ENCODE results near the gene ENDOU.

The ENDOU gene

GRCh38 chr12:47755655-47756562 is 30.6 kb upstream of the ENDOU start:
- no peak for TF ChIP-seq CTCF (IDR thresholded peaks at IDR 0.05; ENCODE audit: insufficient read depth, low read depth, low read length, missing control alignments)
- DNase-seq (ENCODE audit: low read depth) = peak; percentile 86
- H3K4me3 ChIP-seq (ENCODE audit: low read depth, low read length) = peak overlapping the region; percentile 58

- DNase-seq (ENCODE audit: low read depth) = peak; percentile 66
- H3K4me3 ChIP-seq (ENCODE audit: low read depth, low read length) = peak overlapping the region; percentile 58
- TF ChIP-seq CTCF (IDR thresholded peaks at IDR 0.05; ENCODE audit: insufficient read depth, low read depth, low read length, missing control alignments) = no peak
Measured at GRCh38 chr12:47754881-47755280, 29.6 kb upstream of the ENDOU start.

- no peak for TF ChIP-seq CTCF (IDR thresholded peaks at IDR 0.05; ENCODE audit: insufficient read depth, low read depth, low read length, missing control alignments)
- DNase-seq (ENCODE audit: low read depth) = no peak
- no peak overlapping the region for H3K4me3 ChIP-seq (ENCODE audit: low read depth, low read length)
Measured at GRCh38 chr12:47754126-47754525, 28.8 kb upstream of the ENDOU start.

- DNase-seq (ENCODE audit: low read depth) = peak; percentile 37
- no peak for TF ChIP-seq CTCF (IDR thresholded peaks at IDR 0.05; ENCODE audit: insufficient read depth, low read depth, low read length, missing control alignments)
- no peak overlapping the region for H3K4me3 ChIP-seq (ENCODE audit: low read depth, low read length)
Measured at GRCh38 chr12:47753021-47754001, 28.0 kb upstream of the ENDOU start.

GRCh38 chr12:47752552-47752951 is 27.3 kb upstream of the ENDOU start:
- no peak for DNase-seq (ENCODE audit: low read depth)
- no peak for TF ChIP-seq CTCF (IDR thresholded peaks at IDR 0.05; ENCODE audit: insufficient read depth, low read depth, low read length, missing control alignments)
- no peak overlapping the region for H3K4me3 ChIP-seq (ENCODE audit: low read depth, low read length)

- no peak overlapping the region for H3K4me3 ChIP-seq (ENCODE audit: low read depth, low read length)
- no peak for TF ChIP-seq CTCF (IDR thresholded peaks at IDR 0.05; ENCODE audit: insufficient read depth, low read depth, low read length, missing control alignments)
- DNase-seq (ENCODE audit: low read depth) = no peak
Measured at GRCh38 chr12:47752121-47752520, 26.8 kb upstream of the ENDOU start.
